ENCODE data around the gene FLVCR2. TPM values are rescaled to one million over a fixed set of nuclear protein-coding genes. Genes with fewer than 3 reads are reported as not detected.
"Not testable (repeated sequence)": the region's sequence is repeated elsewhere in the genome, so short reads cannot be mapped to it uniquely, and the experiment has no call there.

Gene FLVCR2
- total RNA-seq, 2 experiments from 2014 or later = 2.8 to 7.6 TPM

- ChIA-PET CTCF (interaction anchor here (1.3 kb wide), 1 partner anchor 12 kb away, joined by 5 read pairs; the partner anchor contains the start of gene FLVCR2), POLR2A (no interaction called here)
- intact Hi-C loops (cut with micrococcal nuclease) = no loop called here
Measured at GRCh38 chr14:75589931-75590330, 11.5 kb downstream of the FLVCR2 start.

GRCh38 chr14:75591331-75591946 lies 13.0 kb downstream of the FLVCR2 start:
- no peaks in the 10 kb centered on the region for H3K9me3 Mint-ChIP-seq
- ChIA-PET CTCF (no interaction called here), POLR2A (no interaction called here)
- no peak for DNase-seq
- H3K27me3 Mint-ChIP-seq = no peaks in the 10 kb centered on the region
- no peaks in the 10 kb centered on the region for H3K4me1 Mint-ChIP-seq (ENCODE audit: low read depth)
- intact Hi-C loops (cut with micrococcal nuclease) = no loop called here
- H3K27ac Mint-ChIP-seq = no peak overlapping the region
- peaks cover 5% of the 10 kb centered on the region for H3K36me3 Mint-ChIP-seq
- H3K4me3 Mint-ChIP-seq = no peak overlapping the region

More at GRCh38 chr14:75589931-75590330, 11.5 kb downstream of the FLVCR2 start:
- no peak for DNase-seq
- Mint-ChIP-seq H3K9me3 (no peaks in the 10 kb centered on the region), H3K4me1 (ENCODE audit: low read depth) (no peaks in the 10 kb centered on the region), H3K27me3 (no peaks in the 10 kb centered on the region), H3K27ac (no peak overlapping the region), H3K36me3 (peaks cover 5% of the 10 kb centered on the region), H3K4me3 (no peak overlapping the region)

GRCh38 chr14:75591987-75592575 lies 13.7 kb downstream of the FLVCR2 start:
- intact Hi-C loops (cut with micrococcal nuclease) = no loop called here
- Mint-ChIP-seq H3K9me3 (no peaks in the 10 kb centered on the region), H3K36me3 (peaks cover 5% of the 10 kb centered on the region), H3K4me1 (ENCODE audit: low read depth) (no peaks in the 10 kb centered on the region), H3K4me3 (no peak overlapping the region), H3K27ac (no peak overlapping the region), H3K27me3 (no peaks in the 10 kb centered on the region)
- ChIA-PET POLR2A (no interaction called here), CTCF (no interaction called here)
- DNase-seq = no peak

GRCh38 chr14:75595226-75595625 lies 16.8 kb downstream of the FLVCR2 start:
- DNase-seq = no peak
- intact Hi-C loops (cut with micrococcal nuclease) = no loop called here
- POLR2A ChIA-PET = no interaction called here
- CTCF ChIA-PET = no interaction called here
- no peaks in the 10 kb centered on the region for H3K4me1 Mint-ChIP-seq (ENCODE audit: low read depth)
- no peaks in the 10 kb centered on the region for H3K9me3 Mint-ChIP-seq
- no peak overlapping the region for H3K27ac Mint-ChIP-seq
- peaks cover 5% of the 10 kb centered on the region for H3K36me3 Mint-ChIP-seq
- H3K27me3 Mint-ChIP-seq = no peaks in the 10 kb centered on the region
- no peak overlapping the region for H3K4me3 Mint-ChIP-seq

GRCh38 chr14:75597149-75597548 lies 18.7 kb downstream of the FLVCR2 start:
- CTCF ChIA-PET = interaction anchor here (0.6 kb wide), 1 partner anchor 11 kb away, joined by 4 read pairs; no protein-coding TSS in a partner anchor
- DNase-seq = no peak
- Mint-ChIP-seq H3K9me3 (no peaks in the 10 kb centered on the region), H3K4me3 (no peak overlapping the region), H3K36me3 (peaks cover 3% of the 10 kb centered on the region), H3K4me1 (ENCODE audit: low read depth) (no peaks in the 10 kb centered on the region), H3K27ac (no peak overlapping the region), H3K27me3 (no peaks in the 10 kb centered on the region)
- POLR2A ChIA-PET = no interaction called here
- intact Hi-C loops (cut with micrococcal nuclease) = no loop called here

- H3K36me3 Mint-ChIP-seq; H3K4me3 Mint-ChIP-seq; DNase-seq; intact Hi-C loops (cut with micrococcal nuclease); H3K4me1 Mint-ChIP-seq (ENCODE audit: low read depth); H3K27me3 Mint-ChIP-seq; POLR2A ChIA-PET; H3K9me3 Mint-ChIP-seq; H3K27ac Mint-ChIP-seq; CTCF ChIA-PET: not testable (repeated sequence)
Measured at GRCh38 chr14:75600100-75600499, 21.7 kb downstream of the FLVCR2 start.

- DNase-seq; H3K4me1 Mint-ChIP-seq (ENCODE audit: low read depth); H3K27me3 Mint-ChIP-seq; H3K36me3 Mint-ChIP-seq; H3K4me3 Mint-ChIP-seq; POLR2A ChIA-PET; H3K27ac Mint-ChIP-seq; intact Hi-C loops (cut with micrococcal nuclease); H3K9me3 Mint-ChIP-seq: not testable (repeated sequence)
- CTCF ChIA-PET = interaction anchor here (0.6 kb wide), 1 partner anchor 27 kb away, joined by 3 read pairs; no protein-coding TSS in a partner anchor
Measured at GRCh38 chr14:75601061-75601460, 22.6 kb downstream of the FLVCR2 start.

GRCh38 chr14:75602503-75602902 lies 24.1 kb downstream of the FLVCR2 start:
- H3K27me3 Mint-ChIP-seq = no peaks in the 10 kb centered on the region
- H3K9me3 Mint-ChIP-seq = peaks cover 3% of the 10 kb centered on the region
- POLR2A ChIA-PET = no interaction called here
- DNase-seq = no peak
- intact Hi-C loops (cut with micrococcal nuclease) = no loop called here
- CTCF ChIA-PET = no interaction called here
- no peak overlapping the region for H3K27ac Mint-ChIP-seq
- H3K4me3 Mint-ChIP-seq = no peak overlapping the region
- no peaks in the 10 kb centered on the region for H3K4me1 Mint-ChIP-seq (ENCODE audit: low read depth)
- peaks cover 4% of the 10 kb centered on the region for H3K36me3 Mint-ChIP-seq

GRCh38 chr14:75604979-75605851 lies 26.8 kb downstream of the FLVCR2 start:
- H3K4me1 Mint-ChIP-seq (ENCODE audit: low read depth) = peaks cover 5% of the 10 kb centered on the region
- no peak for DNase-seq
- intact Hi-C loops (cut with micrococcal nuclease) = no loop called here
- H3K4me3 Mint-ChIP-seq = no peak overlapping the region
- H3K36me3 Mint-ChIP-seq = peaks cover 8% of the 10 kb centered on the region
- ChIA-PET CTCF (no interaction called here), POLR2A (no interaction called here)
- H3K27ac Mint-ChIP-seq = no peak overlapping the region
- peaks cover 11% of the 10 kb centered on the region for H3K9me3 Mint-ChIP-seq
- no peaks in the 10 kb centered on the region for H3K27me3 Mint-ChIP-seq

GRCh38 chr14:75605916-75606315 lies 27.5 kb downstream of the FLVCR2 start:
- no peak overlapping the region for H3K27ac Mint-ChIP-seq
- H3K9me3 Mint-ChIP-seq = peaks cover 11% of the 10 kb centered on the region
- POLR2A ChIA-PET = no interaction called here

GRCh38 chr14:75607044-75607443 lies 28.6 kb downstream of the FLVCR2 start:
- ChIA-PET CTCF (interaction anchor here (0.6 kb wide), 1 partner anchor 136 kb away, joined by 3 read pairs; no protein-coding TSS in a partner anchor), POLR2A (no interaction called here)
- Mint-ChIP-seq H3K27me3 (no peaks in the 10 kb centered on the region), H3K27ac (no peak overlapping the region), H3K4me3 (no peak overlapping the region), H3K9me3 (peaks cover 11% of the 10 kb centered on the region), H3K4me1 (ENCODE audit: low read depth) (peaks cover 5% of the 10 kb centered on the region), H3K36me3 (peaks cover 8% of the 10 kb centered on the region)
- intact Hi-C loops (cut with micrococcal nuclease) = no loop called here
- DNase-seq = no peak

More at GRCh38 chr14:75605916-75606315, 27.5 kb downstream of the FLVCR2 start:
- CTCF ChIA-PET = no interaction called here
- H3K27me3 Mint-ChIP-seq = no peaks in the 10 kb centered on the region
- peaks cover 5% of the 10 kb centered on the region for H3K4me1 Mint-ChIP-seq (ENCODE audit: low read depth)
- H3K36me3 Mint-ChIP-seq = peaks cover 8% of the 10 kb centered on the region
- H3K4me3 Mint-ChIP-seq = no peak overlapping the region
- intact Hi-C loops (cut with micrococcal nuclease) = no loop called here
- DNase-seq = no peak

- peaks cover 5% of the 10 kb centered on the region for H3K4me1 Mint-ChIP-seq (ENCODE audit: low read depth)
- POLR2A ChIA-PET = no interaction called here
- no peaks in the 10 kb centered on the region for H3K27me3 Mint-ChIP-seq
- H3K4me3 Mint-ChIP-seq = no peak overlapping the region
- intact Hi-C loops (cut with micrococcal nuclease) = no loop called here
- no peak overlapping the region for H3K27ac Mint-ChIP-seq
- DNase-seq = no peak
- peaks cover 13% of the 10 kb centered on the region for H3K36me3 Mint-ChIP-seq
- CTCF ChIA-PET = interaction anchor here (0.5 to 1.5 kb wide), 2 partner anchors 11 to 30 kb away, joined by 4 read pairs; no protein-coding TSS in a partner anchor
- H3K9me3 Mint-ChIP-seq = peaks cover 11% of the 10 kb centered on the region
Measured at GRCh38 chr14:75607842-75608640, 29.6 kb downstream of the FLVCR2 start.

Data from activated CD4-positive, alpha-beta memory T cell treated with anti-CD3 and anti-CD28 coated beads for 36 hours (primary cell).